GM18861 (cell line): Measurements from ENCODE around the gene ADGRF3.
"Not testable (repeated sequence)": the region's sequence is repeated elsewhere in the genome, so short reads cannot be mapped to it uniquely, and the experiment has no call there.

Source experiments
- ATAC-seq: cut with Tn5 transposase; IDR thresholded peaks from one replicate; pipeline ENCODE4 v1.9.1; 2021; ENCODE audit not compliant: unreplicated experiment

The ADGRF3 gene

DNA sequence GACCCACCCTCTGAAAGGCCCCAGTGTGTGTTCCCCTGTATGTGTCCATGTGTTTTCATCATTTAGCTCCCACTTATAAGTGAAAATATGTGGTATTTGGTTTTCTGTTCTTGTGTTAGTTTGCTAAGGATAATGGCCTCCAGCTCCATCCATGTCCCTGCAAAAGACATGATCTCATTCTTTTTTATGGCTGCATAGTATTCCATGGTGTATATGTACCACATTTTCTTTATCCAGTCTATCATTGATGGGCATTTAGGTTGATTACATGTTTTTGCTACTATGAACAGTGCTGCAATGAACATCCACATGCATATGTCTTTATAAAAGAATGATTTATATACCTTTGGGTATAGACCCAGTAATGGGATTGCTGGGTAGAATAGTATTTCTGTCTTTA, 22.1 kb downstream of the ADGRF3 start:
- not testable (repeated sequence) for ATAC-seq

DNA sequence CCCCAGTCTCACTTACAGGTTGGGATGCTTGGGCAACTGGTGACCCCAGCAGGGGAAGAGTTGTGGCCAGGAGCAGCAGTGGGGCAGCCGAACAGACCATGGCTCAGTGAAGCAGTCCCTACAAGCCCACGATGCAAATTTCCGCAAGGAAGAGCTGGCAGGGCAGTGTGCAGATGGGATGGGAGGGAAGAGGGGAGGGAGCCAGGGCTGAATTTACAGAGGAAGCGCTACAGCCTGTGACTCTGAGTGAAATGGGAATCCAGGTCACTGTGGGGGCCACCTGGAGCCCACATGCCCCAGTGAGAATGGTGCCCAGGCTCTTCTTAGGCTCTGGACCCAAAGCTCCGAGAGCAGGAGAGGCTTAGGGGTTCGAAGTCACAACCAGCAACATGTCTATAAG, 27.6 kb downstream of the ADGRF3 start:
- ATAC-seq = no peak

DNA sequence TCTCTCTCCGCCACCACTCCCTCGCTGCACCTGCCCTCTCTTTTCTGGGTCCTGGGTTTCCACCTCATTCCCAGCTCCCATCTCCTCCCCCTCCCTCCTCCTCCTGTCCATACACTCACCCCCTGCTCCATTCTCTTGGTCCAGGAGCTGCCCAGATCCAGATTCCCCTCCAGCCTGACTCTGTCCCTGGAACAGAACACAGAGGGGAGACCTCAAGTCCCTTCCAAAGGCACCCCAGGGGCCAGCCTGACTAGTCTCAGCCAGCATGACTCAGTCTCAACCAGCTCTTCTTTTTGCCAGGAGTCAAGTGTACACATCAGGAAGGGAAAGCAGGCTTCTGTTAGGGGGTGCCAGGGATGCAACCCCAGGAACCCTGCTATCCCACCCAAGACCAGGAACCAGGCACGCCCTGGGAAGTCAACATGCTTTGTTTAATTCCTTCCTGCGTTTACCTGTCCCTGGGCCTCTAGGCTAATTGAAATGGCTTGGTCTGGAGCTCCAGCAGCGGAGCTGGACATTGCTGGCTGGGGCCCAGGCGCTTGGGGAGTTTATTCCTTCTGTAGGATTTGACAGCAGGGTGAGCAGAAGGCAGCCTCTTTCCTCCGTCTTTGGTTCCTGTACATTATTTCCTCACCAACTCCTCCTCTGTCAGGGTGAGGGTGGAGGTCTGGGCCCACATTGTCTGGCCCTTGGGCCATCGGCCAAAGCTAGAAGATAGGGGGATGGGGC, 29.0 kb downstream of the ADGRF3 start:
- no peak for ATAC-seq

DNA sequence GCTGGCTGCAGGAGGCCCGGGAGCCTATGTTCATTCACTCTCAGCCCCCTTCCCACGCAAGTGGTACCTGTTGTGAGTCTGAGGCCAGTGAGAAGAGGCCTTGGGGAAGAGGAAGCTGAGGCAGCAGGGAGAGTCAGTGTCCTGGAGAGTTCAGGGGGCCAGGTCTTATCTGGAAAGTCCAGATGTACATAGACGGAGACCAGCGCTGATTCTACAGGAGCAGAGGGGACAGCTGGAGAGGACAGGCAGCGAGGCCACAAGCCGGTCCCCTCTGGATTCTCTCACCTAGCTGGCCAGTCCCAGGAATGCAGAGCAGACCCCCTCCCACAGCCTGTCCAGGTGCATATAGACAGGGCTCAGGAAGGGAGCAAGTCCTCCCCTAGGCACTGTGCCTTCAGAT, 29.7 kb downstream of the ADGRF3 start:
- no peak for ATAC-seq

DNA sequence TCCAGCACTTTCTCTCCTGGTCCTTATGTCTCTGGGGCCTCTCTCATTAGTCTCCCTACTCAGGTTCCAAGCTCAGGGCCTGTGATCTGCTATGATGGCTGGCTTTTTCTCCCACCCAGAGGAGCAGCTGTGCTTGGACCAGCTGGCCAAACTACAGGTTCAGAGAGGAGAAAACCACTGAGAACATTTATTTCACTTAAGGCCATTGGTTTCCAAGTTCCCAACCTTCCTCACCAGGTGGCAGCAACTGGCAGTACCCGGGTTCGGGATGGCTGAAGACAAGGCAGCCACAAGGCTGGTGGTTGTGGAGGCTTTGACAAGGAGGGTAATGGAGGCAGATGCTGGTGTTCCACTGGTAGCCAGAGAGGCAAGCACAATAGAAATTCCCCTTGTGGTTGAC, 30.5 kb downstream of the ADGRF3 start:
- ATAC-seq = no peak

DNA sequence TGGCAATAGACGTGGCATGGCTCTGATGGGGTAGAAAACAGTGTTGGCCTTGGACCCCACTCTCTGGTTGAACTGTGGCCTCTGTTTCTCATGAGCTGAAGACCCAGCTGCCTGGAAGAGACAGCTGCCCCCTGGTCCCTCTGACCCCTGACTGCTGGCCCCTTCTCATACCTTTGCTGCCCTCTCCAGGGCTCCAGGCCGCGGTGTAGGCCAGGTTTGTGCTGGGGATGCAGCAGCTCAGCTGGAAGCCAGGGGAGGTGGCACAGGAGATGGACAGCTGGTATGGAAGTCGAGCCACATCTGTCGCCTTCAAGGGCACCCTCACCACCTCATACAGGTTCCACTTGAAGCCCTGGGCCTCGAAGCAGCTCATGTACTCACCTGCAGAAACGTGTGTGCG, 32.3 kb downstream of the ADGRF3 start:
- ATAC-seq = no peak

DNA sequence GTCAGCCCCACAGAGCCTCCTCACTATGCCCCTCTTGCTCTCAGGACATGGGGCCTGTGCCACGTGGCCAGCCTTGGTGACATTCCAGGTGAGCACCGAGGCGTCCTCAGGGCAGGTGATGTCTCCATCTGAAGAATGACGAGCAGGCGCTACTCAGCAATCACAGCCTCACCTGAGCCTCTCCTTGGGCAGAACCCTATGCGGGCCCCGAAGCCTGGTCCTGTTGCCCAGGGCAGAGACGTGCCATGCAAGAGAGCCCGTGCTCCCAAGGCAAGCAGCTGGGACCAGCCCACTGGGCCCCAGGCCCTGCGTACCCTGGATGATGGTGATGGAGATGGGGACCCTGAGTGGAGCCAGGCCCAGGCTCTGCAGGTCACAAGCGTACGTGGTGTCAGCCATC, 33.1 kb downstream of the ADGRF3 start:
- ATAC-seq = no peak

DNA sequence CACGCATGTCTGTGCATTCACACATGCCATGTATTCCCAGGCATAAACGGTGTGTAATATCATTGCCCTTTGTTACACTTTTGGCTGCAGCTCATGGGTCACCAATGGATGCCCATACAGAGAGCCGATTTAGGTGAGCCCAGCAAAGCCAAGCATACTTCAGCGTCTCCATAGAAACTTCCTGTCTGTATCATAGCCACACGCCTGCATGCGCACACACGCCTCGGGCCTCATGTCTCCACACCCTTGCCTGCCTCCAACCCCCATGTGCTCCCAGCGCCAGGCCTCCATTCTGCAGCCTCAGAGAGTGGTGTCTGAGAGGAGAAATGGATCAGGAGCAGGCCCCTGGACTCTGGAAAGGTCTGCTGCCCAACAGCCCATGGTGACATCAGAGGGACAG, 34.1 kb downstream of the ADGRF3 start:
- no peak for ATAC-seq

DNA sequence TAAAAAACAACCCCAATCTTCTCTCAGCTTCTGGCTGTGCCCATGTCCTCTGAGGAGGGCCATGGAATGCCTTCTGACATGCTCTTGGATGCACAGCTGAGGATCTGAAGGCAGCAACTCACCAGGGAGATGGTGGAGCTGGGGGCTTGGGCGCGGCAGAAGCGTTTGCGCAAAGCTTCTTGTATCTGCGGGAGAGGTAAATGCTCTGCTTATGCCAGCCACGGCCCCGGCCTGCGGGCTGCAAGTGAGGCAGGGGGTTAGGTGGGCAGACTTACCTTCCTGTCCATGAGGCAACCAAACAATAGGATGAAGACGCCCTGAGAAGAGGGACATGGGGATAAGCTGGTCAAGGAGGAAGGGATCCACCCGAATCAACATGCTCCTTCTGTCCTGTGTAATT, 36.7 kb downstream of the ADGRF3 start:
- no peak for ATAC-seq

DNA sequence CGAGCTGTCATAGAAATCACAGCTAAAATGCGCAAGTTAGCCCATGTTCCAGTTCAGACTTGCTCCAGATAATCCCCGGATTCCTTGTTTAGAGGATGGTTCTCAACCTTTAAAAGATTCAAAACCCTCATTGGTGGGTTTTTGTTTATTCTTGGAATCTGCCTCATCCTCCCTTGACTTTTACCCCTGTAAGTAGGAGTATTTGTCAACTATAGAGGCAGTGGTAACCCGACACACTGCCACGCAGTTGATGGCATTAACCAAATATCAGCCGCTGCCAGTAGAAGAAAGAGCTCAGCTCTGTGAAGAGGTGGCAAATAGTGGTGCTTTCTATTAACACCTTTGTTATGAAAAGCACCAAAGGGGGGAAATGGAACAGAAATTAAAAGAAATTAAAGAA, 41.0 kb downstream of the ADGRF3 start:
- ATAC-seq = no peak

DNA sequence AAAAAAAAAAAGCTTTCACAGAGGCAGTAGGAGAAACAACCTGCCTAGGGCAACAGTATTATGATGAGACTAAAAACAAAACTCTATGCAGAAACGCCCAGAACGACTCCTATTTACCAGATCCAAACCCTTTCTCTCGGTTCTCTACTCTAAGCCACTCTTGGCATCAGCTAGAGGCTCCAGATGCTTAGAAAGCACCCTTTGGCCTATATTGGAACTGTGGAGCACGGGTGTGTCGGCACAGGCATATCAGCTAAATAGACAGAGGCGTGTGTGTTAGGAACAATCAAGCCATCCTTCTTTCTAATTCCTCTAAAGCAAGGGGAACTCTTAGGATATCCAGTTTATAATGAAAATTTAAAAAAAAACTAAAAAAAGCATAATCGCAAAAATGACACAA, 41.5 kb downstream of the ADGRF3 start:
- not testable (repeated sequence) for ATAC-seq

DNA sequence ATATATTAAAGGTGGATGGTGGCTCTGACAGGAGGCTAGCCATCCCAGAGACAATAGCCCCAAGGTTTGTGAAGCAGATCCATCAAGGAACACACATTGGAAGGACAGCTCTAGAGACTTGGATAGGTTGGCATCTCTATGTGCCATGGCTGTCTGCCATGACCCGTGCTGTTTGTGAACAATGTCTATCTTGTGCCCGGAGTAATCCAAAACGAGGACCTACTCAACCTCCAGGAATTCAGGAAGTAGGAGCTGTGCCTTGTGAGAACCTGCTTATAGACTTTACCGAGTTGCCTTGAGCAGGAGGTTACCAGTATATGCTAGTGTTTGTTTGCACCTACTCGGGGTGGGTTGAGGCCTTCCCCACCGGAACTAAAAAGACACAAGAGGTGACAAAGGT, 43.7 kb downstream of the ADGRF3 start:
- no peak for ATAC-seq

DNA sequence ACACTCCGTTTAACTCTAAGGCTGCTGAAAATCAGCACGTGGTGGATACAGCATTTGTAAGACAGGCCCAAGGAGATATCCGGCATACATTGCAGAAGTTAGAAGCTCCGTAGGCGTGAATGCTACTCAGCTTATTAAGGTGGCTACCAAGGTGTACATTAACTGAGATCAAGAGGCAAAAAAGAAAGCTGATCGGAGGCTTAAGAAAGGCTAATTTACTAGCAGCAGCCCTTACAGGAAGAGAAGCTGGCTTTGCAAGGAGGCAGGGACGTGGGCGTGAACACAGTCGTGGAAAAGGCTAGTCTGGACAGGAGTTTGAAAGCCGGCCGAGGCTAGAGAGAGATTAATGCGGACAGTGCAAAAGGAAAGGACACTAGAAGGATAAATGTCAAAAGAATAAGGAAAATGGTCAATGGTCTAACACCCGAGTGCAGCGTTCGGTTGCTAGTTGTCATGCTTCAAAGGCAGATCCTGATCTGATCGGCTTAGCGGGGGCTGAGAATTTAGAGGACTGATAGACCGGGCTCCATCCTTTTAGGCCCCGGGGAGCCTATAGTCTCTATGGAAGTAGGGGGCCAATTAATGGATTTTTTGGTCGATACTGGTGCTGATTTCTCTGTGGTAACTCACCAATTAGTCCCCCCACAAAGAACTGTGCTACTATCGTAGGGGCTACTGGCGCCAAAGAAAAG, 46.2 kb downstream of the ADGRF3 start:
- no peak for ATAC-seq

DNA sequence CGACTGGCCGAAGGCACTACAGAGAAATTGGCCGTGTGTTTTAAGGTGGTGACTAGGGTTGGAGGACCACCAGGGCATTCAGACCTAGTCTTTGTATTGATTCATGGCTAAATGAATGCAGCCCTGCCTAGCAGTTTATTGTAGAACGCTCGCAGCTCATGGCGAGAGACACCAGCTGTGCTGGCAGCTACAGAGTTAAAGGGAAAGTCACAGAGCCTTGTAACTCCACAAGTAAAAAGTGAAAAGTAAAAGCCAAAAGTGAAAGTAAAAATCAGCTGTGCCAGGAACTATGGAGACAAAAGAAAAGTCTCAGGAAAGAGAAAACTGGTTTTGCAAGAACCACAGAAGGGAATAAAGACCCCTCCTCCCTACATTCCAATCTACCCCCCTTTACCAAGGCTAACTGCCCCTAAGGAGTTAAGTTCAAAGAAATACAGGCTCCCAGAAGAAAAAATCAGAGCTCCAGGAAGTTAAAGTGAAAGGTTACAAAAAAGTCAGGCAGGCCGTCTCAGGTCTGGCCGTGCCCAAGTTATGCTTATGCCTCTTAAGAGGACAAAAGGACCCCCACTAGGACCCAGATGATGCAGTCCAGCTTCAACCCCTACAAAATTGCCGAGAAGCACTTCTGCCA, 47.0 kb downstream of the ADGRF3 start:
- ATAC-seq = no peak

DNA sequence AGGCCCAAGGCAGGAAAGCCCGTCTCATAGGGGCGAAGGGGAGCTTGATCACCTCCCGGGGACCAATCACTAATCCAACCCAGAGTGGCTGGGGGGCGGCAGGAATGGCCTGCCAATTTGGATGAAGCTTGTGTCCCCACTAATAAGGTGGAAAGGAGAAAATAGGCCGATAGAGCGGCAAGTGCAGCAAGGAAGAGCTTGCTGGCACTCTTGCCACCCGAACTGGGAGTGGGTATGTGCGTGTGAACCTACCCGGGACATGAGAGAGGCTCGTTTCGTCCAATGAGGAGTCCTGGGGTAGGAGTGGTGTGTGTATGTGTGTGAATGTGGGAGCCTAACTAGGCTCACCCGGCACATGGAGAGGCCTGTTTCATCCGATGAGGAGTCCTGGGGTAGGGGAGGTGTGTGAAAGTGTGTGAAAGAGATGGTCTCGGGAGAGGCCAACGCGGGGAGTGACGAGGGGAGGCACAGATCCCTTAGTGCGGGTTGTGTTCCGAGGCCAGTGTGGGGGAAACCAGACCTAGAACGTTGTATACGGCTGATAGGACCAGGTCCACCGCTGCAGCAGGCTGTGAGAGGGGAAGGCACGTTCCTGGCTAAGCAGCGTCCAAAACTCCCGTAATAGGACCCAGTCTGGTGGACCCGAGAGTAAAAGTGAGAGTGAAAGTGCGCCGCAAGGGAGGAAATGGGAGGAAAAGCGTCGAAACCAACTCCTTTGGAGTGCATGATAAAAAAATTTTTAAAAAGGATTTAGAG, 47.8 kb downstream of the ADGRF3 start:
- no peak for ATAC-seq

DNA sequence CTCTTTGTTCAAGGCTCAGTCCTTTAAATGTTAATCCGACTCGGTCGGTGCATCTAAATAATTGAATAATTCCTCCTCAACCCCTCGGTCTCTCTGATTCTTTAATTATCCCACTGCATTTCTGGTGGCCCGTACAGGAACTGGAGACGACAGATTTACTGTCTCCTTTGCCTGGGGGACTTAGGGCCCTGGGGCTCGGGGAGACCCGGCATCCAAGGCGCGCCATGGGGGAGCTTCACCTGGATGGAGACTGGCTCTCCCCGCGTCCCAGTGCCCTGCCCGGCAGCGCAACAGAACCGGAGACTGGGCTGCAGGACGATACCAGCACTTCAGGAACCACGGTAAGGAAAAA, 48.3 kb downstream of the ADGRF3 start:
- ATAC-seq = no peak

DNA sequence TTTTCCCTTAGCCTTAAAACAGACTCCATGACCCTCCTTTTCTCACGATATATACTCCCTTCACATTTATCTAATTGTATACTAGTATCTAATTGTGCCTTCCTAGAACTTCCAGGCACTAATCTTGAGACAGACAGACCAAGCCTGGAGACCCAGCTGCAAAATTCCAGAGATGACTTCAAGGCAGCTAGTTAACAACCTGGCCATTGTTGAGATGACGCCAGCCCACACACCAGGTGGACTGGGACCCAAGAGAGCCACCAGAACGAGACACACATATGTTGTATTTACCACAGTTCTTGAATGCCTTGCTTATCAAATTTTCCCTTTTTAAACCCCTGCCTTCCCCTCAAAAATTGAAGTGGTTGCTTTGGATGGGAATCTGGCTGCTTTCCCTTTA, 49.5 kb downstream of the ADGRF3 start:
- ATAC-seq = no peak

DNA sequence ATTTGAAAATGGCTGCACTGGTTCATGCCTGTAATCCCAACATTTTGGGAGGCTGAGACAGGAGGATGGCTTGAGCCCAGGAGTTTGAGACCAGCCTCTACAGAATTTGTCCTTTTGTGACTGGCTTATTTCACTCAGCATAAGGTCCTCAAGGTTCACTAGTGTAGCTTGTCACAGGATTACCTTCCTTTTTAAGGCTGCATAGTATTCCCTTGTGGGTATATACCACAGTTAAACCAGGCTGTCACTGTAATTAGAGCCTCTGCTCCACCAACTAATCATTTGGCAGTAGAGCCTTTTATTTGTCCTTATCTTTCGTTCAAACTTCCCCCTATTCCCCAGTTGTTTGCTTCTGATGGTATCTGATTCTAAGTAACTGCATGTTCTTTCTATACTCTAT, 51.1 kb downstream of the ADGRF3 start:
- ATAC-seq = no peak

DNA sequence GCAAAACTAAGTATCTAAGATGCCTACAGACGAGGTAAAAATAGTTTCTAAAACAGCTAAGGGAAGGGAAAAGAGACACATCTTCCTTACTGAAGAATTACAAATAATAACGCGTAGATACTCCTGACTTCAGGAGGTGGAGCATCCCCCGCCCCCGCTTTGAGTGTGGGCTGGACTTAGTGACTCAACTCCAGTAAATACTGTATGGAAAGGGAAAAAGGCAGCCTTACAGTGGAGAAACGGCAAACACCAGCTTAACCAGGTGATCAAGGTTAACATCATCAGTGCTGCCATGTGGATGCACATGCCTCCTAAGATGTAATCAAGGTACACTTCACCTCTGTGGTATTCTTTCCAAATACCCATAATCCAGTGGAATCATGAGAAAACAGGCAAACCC, 53.9 kb downstream of the ADGRF3 start:
- no peak for ATAC-seq

DNA sequence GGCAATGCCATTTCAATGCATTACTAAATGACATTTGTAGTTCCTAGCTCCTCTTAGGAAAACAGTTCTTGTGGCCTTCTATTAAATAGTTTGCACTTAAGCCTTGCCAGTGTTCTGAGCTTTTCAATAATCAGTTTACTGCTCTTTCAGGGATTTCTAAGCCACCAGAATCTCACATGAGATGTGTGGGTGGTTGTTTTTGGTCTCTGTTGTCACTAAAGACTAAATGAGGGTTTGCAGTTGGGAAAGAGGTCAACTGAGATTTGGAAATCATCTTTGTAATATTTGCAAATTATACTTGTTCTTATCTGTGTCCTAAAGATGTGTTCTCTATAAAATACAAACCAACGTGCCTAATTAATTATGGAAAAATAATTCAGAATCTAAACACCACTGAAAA, 56.6 kb downstream of the ADGRF3 start:
- no peak for ATAC-seq

DNA sequence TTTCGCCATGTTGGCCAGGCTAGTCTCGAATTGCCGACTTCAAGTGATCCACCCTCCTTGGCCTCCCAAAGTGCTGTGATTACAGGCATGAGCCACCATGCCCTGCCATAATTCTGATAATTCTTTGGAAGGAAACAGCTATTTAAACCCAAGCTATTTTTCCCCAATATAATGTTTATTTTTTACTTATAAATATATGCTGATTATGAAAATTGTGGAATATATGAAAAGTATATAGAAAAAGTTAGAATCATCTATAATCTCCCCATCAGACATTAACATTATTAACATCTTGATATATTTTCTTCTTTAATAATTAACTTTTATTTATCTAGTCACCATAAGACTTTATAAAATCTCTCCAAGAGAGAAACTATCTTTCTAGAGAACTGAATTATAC, 60.7 kb downstream of the ADGRF3 start:
- no peak for ATAC-seq

DNA sequence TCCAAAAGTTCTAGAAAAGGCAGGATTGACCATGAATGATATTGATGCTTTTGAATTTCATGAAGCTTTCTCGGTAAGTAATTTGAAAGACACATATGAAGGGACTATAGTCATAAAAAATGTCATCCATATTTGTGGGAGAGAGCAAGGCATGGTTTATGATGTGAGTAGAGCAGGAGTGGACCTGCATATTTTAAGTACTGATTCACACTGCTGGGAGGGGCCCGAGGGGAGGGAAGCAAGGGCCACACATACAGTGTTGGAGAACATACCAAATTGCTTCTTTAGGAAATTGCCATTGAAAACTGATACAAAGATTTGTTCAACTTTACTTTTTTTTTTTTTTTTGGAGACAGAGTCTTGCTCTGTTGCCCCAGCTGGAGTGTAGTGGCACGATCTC, 62.5 kb downstream of the ADGRF3 start:
- ATAC-seq = no peak
